Liver (tissue), 9 donors: Measurements from ENCODE around the gene IQSEC3. TPM values are rescaled to one million over a fixed set of nuclear protein-coding genes. Genes with fewer than 3 reads are reported as not detected.

Experiments
- DNase-seq: peaks from one replicate; pipeline ENCODE4 v3.0.0-alpha.2; 2017; ENCODE audit warnings: low spot score
- H3K27ac ChIP-seq, 2 donors: one replicate each; pipeline ENCODE4 v1.7.0; 2013; ENCODE audit warnings: inconsistent platforms in 2 of 2, low read length in 2 of 2, control low read depth in 1 of 2, low read depth in 1 of 2, mild to moderate bottlenecking in 1 of 2
- H3K27me3 ChIP-seq, 4 donors: one replicate each; pipeline versions ENCODE4 v1.6.1 to v1.7.0; 2013; ENCODE audit warnings: low read length in 3 of 4, inconsistent platforms in 1 of 4, mild to moderate bottlenecking in 1 of 4, moderate library complexity in 1 of 4; ENCODE audit not compliant: control insufficient read depth in 4 of 4, insufficient read depth in 4 of 4
- H3K36me3 ChIP-seq, 4 donors: one replicate each; pipeline versions ENCODE4 v1.6.1 to v1.7.0; 2013; ENCODE audit warnings: low read length in 3 of 4, mild to moderate bottlenecking in 3 of 4, low read depth in 1 of 4, moderate library complexity in 1 of 4; ENCODE audit not compliant: control insufficient read depth in 4 of 4, insufficient read depth in 3 of 4
- H3K4me1 ChIP-seq, 4 donors: one replicate each; pipeline versions ENCODE4 v1.6.1 to v1.7.0; 2013; ENCODE audit warnings: low read length in 3 of 4, mild to moderate bottlenecking in 3 of 4, moderate library complexity in 1 of 4; ENCODE audit not compliant: control insufficient read depth in 4 of 4, insufficient read depth in 4 of 4
- H3K4me3 ChIP-seq, 3 donors: one replicate each; pipeline versions ENCODE4 v1.6.1 to v1.7.0; 2013; ENCODE audit warnings: low read length in 3 of 3, control low read depth in 1 of 3, low read depth in 1 of 3, mild to moderate bottlenecking in 1 of 3
- H3K9ac ChIP-seq, 2 donors: one replicate each; pipeline ENCODE4 v1.7.0; 2013; ENCODE audit warnings: low read length in 2 of 2, mild to moderate bottlenecking in 2 of 2, moderate library complexity in 2 of 2, control low read depth in 1 of 2, low read depth in 1 of 2
- H3K9me3 ChIP-seq, 4 donors: one replicate each; pipeline versions ENCODE4 v1.6.1 to v1.7.0; 2013; ENCODE audit warnings: low read length in 3 of 4; ENCODE audit not compliant: control insufficient read depth in 4 of 4
- ATF3 ChIP-seq: IDR thresholded peaks from 2 replicates; pipeline ENCODE4 v1.6.1; 2016; ENCODE audit warnings: antibody characterized with exemption
- EGR1 ChIP-seq, 2 donors: IDR thresholded peaks; 2 replicates each; pipeline ENCODE4 v1.6.1; 2016 to 2018; ENCODE audit warnings: antibody characterized with exemption in 2 of 2, low read depth in 2 of 2
- FOXA1 ChIP-seq: IDR thresholded peaks from 2 replicates; pipeline ENCODE4 v1.6.1; 2016; ENCODE audit warnings: antibody characterized with exemption
- GABPA ChIP-seq, 2 donors: IDR thresholded peaks in 1 of 2; conservative IDR thresholded peaks in 1 of 2; 2 replicates each; pipeline ENCODE4 v1.6.1; 2016; ENCODE audit warnings: antibody characterized with exemption in 2 of 2, mild to moderate bottlenecking in 1 of 2, moderate library complexity in 1 of 2
- HNF4A ChIP-seq, 2 donors: conservative IDR thresholded peaks; 2 replicates each; pipeline ENCODE4 v1.6.1; 2016; ENCODE audit warnings: antibody characterized with exemption in 2 of 2, mild to moderate bottlenecking in 2 of 2
- HNF4G ChIP-seq: IDR thresholded peaks from 2 replicates; pipeline ENCODE4 v1.6.1; 2016; ENCODE audit warnings: antibody characterized with exemption
- JUND ChIP-seq, 2 donors: IDR thresholded peaks; 2 replicates each; pipeline ENCODE4 v1.6.1; 2016; ENCODE audit warnings: antibody characterized with exemption in 2 of 2
- MAX ChIP-seq: IDR thresholded peaks from 2 replicates; pipeline ENCODE4 v1.6.1; 2016; ENCODE audit warnings: antibody characterized with exemption
- NR2F2 ChIP-seq: IDR thresholded peaks from 2 replicates; pipeline ENCODE4 v1.6.1; 2016; ENCODE audit warnings: antibody characterized with exemption
- RAD21 ChIP-seq, 2 donors: IDR thresholded peaks; 2 replicates each; pipeline ENCODE4 v1.6.1; 2016; ENCODE audit warnings: antibody characterized with exemption in 2 of 2, mild to moderate bottlenecking in 2 of 2
- REST ChIP-seq: IDR thresholded peaks from 2 replicates; pipeline ENCODE4 v1.6.1; 2016; ENCODE audit warnings: antibody characterized with exemption, mild to moderate bottlenecking
- SP1 ChIP-seq: IDR thresholded peaks from 2 replicates; pipeline ENCODE4 v1.6.1; 2018; ENCODE audit warnings: antibody characterized with exemption, mild to moderate bottlenecking
- TAF1 ChIP-seq: conservative IDR thresholded peaks from 2 replicates; pipeline ENCODE4 v1.6.1; 2016; ENCODE audit warnings: antibody characterized with exemption, mild to moderate bottlenecking
- YY1 ChIP-seq: IDR thresholded peaks from 2 replicates; pipeline ENCODE4 v1.6.1; 2016; ENCODE audit warnings: antibody characterized with exemption, mild to moderate bottlenecking
- ZBTB33 ChIP-seq: IDR thresholded peaks from 2 replicates; pipeline ENCODE4 v1.6.1; 2016; ENCODE audit warnings: antibody characterized with exemption
- WGBS: extraction: QIAGEN DNeasy Blood & Tissue Kit; methylation state at CpG from one replicate; pipeline ENCODE4 v1.1.7; 2013; 5-methylcytosine and 5-hydroxymethylcytosine counted together
- polyA plus RNA-seq, 2 donors: library from polyadenylated mRNA; stranded (reverse) in 1 of 2; unstranded in 1 of 2; fragments of 200-250 nt in 1 of 2; fragments of >200 nt in 1 of 2; fragmentation: Nextera tagmentation in 1 of 2; extraction: Ambion mirVana in 1 of 2; gene quantifications; one replicate each; pipeline versions ENCODE4 v1.2.1 to v1.2.3, GENCODE V29; 2013 to 2015
- total RNA-seq, 2 donors: library from RNA; depleted of rRNA; stranded (reverse); fragments of >200 nt; gene quantifications; one replicate each; pipeline ENCODE4 v1.2.3, GENCODE V29; 2014
- donor health status: healthy.
- donor health status: healthy.
- donor health status: healthy.
- donor health status: healthy.
- donor health status: healthy.

Gene IQSEC3
- total and polyA plus RNA-seq, 4 donors = under 0.01 to 0.79 (median 0.48) TPM

- TF ChIP-seq MAX = no peak
Measured at GRCh38 chr12:148676-149416, 82.3 kb downstream of the IQSEC3 start (continued).

GRCh38 chr12:151579-151978 lies 85.0 kb downstream of the IQSEC3 start:
- no peak for TF ChIP-seq HNF4A (conservative IDR thresholded peaks at IDR 0.05)
- TF ChIP-seq EGR1 (IDR thresholded peaks at IDR 0.05; ENCODE audit: low read depth in 2 of 2) = no peak
- no peak for TF ChIP-seq HNF4G
- TF ChIP-seq MAX = no peak
- no peak for TF ChIP-seq FOXA1
- no peak for TF ChIP-seq RAD21 (IDR thresholded peaks at IDR 0.05)
- no peak for TF ChIP-seq ZBTB33
- no peak for TF ChIP-seq GABPA (IDR thresholded peaks at IDR 0.05 in 1 of 2, conservative IDR thresholded peaks at IDR 0.05 in 1 of 2)
- no peak for TF ChIP-seq ATF3
- no peak for TF ChIP-seq JUND (IDR thresholded peaks at IDR 0.05)
- TF ChIP-seq NR2F2 = no peak
- TF ChIP-seq YY1 = no peak
- TF ChIP-seq SP1 = no peak
- TF ChIP-seq TAF1 = no peak
- TF ChIP-seq REST = no peak
- 89% methylated on average over 5 of the region's 5 CpGs for WGBS
- no peaks in the 10 kb centered on the region for H3K27me3 ChIP-seq

GRCh38 chr12:152440-152839 lies 85.9 kb downstream of the IQSEC3 start:
- 70% methylated on average over 3 of the region's 3 CpGs for WGBS
- Histone ChIP-seq H3K4me1 (no peaks in the 10 kb centered on the region), H3K27me3 (no peaks in the 10 kb centered on the region), H3K9me3 (no peaks in the 10 kb centered on the region), H3K4me3 (no peak overlapping the region), H3K27ac (no peak overlapping the region), H3K36me3 (no peaks in the 10 kb centered on the region), H3K9ac (no peak overlapping the region)
- TF ChIP-seq HNF4G = no peak
- no peak for TF ChIP-seq FOXA1
- TF ChIP-seq ZBTB33 = no peak
- TF ChIP-seq SP1 = no peak
- DNase-seq = no peak

More at GRCh38 chr12:151579-151978, 85.0 kb downstream of the IQSEC3 start:
- Histone ChIP-seq H3K4me3 (no peak overlapping the region), H3K9ac (no peak overlapping the region), H3K4me1 (no peaks in the 10 kb centered on the region), H3K9me3 (no peaks in the 10 kb centered on the region), H3K36me3 (no peaks in the 10 kb centered on the region), H3K27ac (no peak overlapping the region)
- no peak for DNase-seq
